GM19468 (cell line): Measurements from ENCODE around the gene COPA.

Experiments
- ATAC-seq: cut with Tn5 transposase; IDR thresholded peaks from one replicate; pipeline ENCODE4 v1.9.1; 2021; ENCODE audit warnings: mild to moderate bottlenecking, moderate library complexity, moderate number of reproducible peaks; ENCODE audit not compliant: unreplicated experiment; ENCODE audit errors: extremely low read depth

Gene COPA

GRCh38 chr1:160284220-160284781 is 58.7 kb downstream of the COPA start:
- no peak for ATAC-seq

GRCh38 chr1:160282807-160283206 is 60.2 kb downstream of the COPA start:
- ATAC-seq, result no peak

GRCh38 chr1:160277987-160278386 is 65.1 kb downstream of the COPA start:
- no peak for ATAC-seq

- ATAC-seq, result no peak
These were observed 65.7 kb downstream of the COPA start for GRCh38 chr1:160277330-160277729.

GRCh38 chr1:160271025-160271424 is 72.0 kb downstream of the COPA start:
- ATAC-seq, result no peak

- ATAC-seq, result no peak
These were observed 75.6 kb downstream of the COPA start for GRCh38 chr1:160267284-160267991.

GRCh38 chr1:160264795-160265307 is 78.2 kb downstream of the COPA start:
- ATAC-seq, result no peak

GRCh38 chr1:160261893-160262794 is 80.9 kb downstream of the COPA start, which contains the start of gene DCAF8:
Gene DCAF8 (minus strand): TSS chr1:160262549. CDS start chr1:160244008, 18,541 bp downstream.
- peak; percentile 55 for ATAC-seq

GRCh38 chr1:160261556-160261892 is 81.5 kb downstream of the COPA start:
- no peak for ATAC-seq

- no peak for ATAC-seq
These were observed 82.4 kb downstream of the COPA start for GRCh38 chr1:160260406-160261382.

GRCh38 chr1:160258177-160258798 is 84.8 kb downstream of the COPA start:
- no peak for ATAC-seq

- ATAC-seq, result no peak
These were observed 85.5 kb downstream of the COPA start for GRCh38 chr1:160257411-160258015.

- ATAC-seq, result no peak
These were observed 86.5 kb downstream of the COPA start for GRCh38 chr1:160256396-160257046.

GRCh38 chr1:160255781-160256300 is 87.2 kb downstream of the COPA start:
- ATAC-seq, result no peak

GRCh38 chr1:160251687-160252526 is 91.1 kb downstream of the COPA start:
- ATAC-seq, result peak; percentile 72

- no peak for ATAC-seq
These were observed 92.0 kb downstream of the COPA start for GRCh38 chr1:160251011-160251410.

GRCh38 chr1:160247053-160247452 is 96.0 kb downstream of the COPA start:
- no peak for ATAC-seq
